ENCODE data around the gene NECAB2.
A peak's percentile ranks its signal among the peaks of the same experiment; 100 is the strongest.

Gene NECAB2

DNA sequence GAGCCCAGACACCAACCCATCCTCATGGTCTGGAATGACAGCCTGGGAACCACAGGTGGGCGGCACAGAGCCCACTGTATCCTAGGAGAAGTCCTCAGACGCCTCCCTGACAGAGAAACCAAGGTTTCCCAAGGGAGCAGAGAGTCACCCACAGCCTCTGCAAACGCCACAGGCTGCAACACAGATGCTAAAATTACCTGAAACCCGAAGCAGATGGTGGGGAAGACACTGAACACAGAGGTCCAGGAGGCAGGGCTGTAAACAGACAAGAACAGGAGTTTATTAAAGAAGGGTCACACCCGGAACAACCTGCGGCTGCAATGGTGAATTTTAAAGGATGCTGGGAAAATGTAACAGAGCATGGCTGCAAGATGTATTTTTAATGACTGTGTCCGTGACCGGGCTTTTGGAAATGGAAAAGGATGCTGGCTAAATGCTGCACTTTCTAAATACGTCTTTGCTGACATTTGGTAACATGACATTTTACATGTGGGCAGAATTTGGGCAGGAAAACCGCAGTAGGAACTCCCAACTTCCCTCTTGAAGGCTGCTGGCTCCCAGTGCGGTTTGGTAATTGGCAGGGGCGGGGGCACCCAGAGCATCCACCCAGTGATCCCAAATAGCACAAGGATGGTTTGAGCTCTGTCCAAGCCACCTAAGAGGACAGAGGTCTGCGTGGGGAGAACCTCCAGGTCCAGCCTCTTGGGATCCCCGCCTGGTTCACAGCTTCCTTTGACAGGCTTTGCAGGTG, 61.4 kb downstream of the NECAB2 start:
- Histone ChIP-seq H4K8ac (ENCODE audit: low read depth, low read length) (no peak overlapping the region), H2AFZ (ENCODE audit: insufficient read depth, low read length, poor library complexity) (no peak overlapping the region), H3K36me3 (ENCODE audit: control insufficient read depth in 1 of 2, insufficient read depth in 2 of 2, low read length in 2 of 2) (no peaks in the 10 kb centered on the region), H4K12ac (ENCODE audit: low read depth, low read length) (no peak overlapping the region), H2BK120ac (ENCODE audit: insufficient read depth, low read length, poor library complexity) (no peak overlapping the region), H3K79me1 (ENCODE audit: low read length) (no peaks in the 10 kb centered on the region), H3K23ac (ENCODE audit: low read length) (no peak overlapping the region), H3K14ac (ENCODE audit: low read length) (no peak overlapping the region), H3K18ac (ENCODE audit: low read length) (no peak overlapping the region), H3K79me2 (ENCODE audit: control insufficient read depth, insufficient read depth, low read length, poor library complexity) (no peaks in the 10 kb centered on the region), H3K4me3 (ENCODE audit: low read depth, low read length) (no peak overlapping the region), H2BK12ac (ENCODE audit: low read length) (no peak overlapping the region), H3K4me2 (ENCODE audit: low read length) (no peak overlapping the region), H3K9ac (ENCODE audit: low read length) (no peak overlapping the region), H2BK5ac (ENCODE audit: low read depth, low read length, poor library complexity) (no peak overlapping the region), H3K27me3 (ENCODE audit: insufficient read depth, low read length) (no peaks in the 10 kb centered on the region), H2AK5ac (ENCODE audit: low read length) (no peak overlapping the region), H3K4me1 (ENCODE audit: control insufficient read depth in 1 of 2, insufficient read depth in 2 of 2, low read length in 2 of 2) (peaks cover 0 to 3% of the 10 kb centered on the region in 2 experiments), H3K9me3 (ENCODE audit: insufficient read depth, low read depth, low read length) (peaks cover 3% of the 10 kb centered on the region), H4K91ac (ENCODE audit: low read depth, low read length) (no peak overlapping the region), H3K4ac (ENCODE audit: low read depth, low read length) (no peak overlapping the region), H3K27ac (ENCODE audit: low read depth, low read length) (no peak overlapping the region)
- DNase-seq = no peak
- WGBS (ENCODE audit: extremely low coverage, insufficient coverage, insufficient read length) = no CpG with 5 or more reads among the region's 14 CpGs

DNA sequence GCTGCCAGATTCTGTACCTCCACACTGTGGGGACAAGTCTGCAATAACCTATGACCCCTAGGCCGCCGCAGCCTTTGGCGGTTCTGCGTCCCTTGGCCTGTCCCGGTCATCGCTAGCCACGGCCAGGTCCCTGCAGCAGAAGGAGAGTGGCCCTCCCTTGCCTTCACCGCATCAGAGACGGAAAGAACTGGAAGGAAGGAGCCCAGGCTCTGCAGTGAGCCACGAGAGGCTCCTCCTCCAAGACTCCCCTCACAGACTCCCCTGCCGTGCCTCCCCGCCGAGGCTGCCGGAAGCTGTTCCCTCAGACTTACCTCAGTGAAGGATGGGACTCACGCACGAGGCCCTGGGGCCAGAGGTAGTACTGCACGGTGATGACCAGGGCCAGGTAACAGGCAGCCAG, 63.5 kb downstream of the NECAB2 start:
- H3K18ac ChIP-seq (ENCODE audit: low read length) = no peak overlapping the region
- H3K4ac ChIP-seq (ENCODE audit: low read depth, low read length) = no peak overlapping the region

DNA sequence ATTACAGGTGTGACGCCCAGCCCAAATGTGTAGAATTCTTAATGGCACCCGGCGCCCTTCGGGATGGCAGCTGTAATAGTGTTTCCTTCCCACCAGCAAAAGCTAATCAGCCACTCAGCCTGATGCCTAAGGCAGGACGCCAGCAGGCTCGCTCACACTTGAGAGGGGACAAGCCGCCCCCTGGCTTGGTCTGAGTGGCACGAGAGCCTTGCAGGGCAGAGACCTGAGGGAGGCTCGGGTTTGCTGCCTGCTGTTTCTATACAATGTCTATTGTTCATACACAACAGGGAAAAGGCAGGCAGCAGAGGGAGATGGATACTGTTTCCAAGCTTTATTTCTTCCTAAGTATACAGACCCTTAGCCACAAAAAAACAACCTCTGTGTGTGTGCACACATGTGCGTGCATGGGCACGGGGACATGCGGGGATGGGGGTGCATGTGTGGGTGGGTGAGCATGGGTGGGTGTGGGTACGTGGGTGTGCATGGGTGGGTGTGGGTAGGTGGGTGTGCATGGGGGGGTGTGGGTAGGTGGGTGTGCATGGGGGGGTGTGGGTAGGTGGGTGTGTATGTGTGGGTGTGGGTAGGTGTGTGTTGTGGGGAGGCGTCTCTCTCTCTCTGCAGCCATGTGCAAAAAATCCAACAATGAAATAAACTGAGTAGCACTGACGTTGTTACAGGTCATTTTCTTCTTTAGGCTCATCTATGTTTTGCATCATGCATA, 64.6 kb downstream of the NECAB2 start:
- no peak overlapping the region for H3K23ac ChIP-seq (ENCODE audit: low read length)
- peaks cover 7% of the 10 kb centered on the region for H3K9me3 ChIP-seq (ENCODE audit: insufficient read depth, low read depth, low read length)
- no peak overlapping the region for H3K4me3 ChIP-seq (ENCODE audit: low read depth, low read length)
- H3K9ac ChIP-seq (ENCODE audit: low read length) = no peak overlapping the region
- no peak for DNase-seq
- no peaks in the 10 kb centered on the region for H3K79me1 ChIP-seq (ENCODE audit: low read length)
- no peak overlapping the region for H3K4me2 ChIP-seq (ENCODE audit: low read length)
- H4K12ac ChIP-seq (ENCODE audit: low read depth, low read length) = no peak overlapping the region
- no peak overlapping the region for H3K27ac ChIP-seq (ENCODE audit: low read depth, low read length)
- H3K79me2 ChIP-seq (ENCODE audit: control insufficient read depth, insufficient read depth, low read length, poor library complexity) = no peaks in the 10 kb centered on the region
- no peak overlapping the region for H3K14ac ChIP-seq (ENCODE audit: low read length)
- no peaks in the 10 kb centered on the region for H3K27me3 ChIP-seq (ENCODE audit: insufficient read depth, low read length)
- no peak overlapping the region for H3K18ac ChIP-seq (ENCODE audit: low read length)
- no CpG with 5 or more reads among the region's 15 CpGs for WGBS (ENCODE audit: extremely low coverage, insufficient coverage, insufficient read length)
- no peak overlapping the region for H4K91ac ChIP-seq (ENCODE audit: low read depth, low read length)
- H2BK120ac ChIP-seq (ENCODE audit: insufficient read depth, low read length, poor library complexity) = no peak overlapping the region
- H3K36me3 ChIP-seq (ENCODE audit: control insufficient read depth in 1 of 2, insufficient read depth in 2 of 2, low read length in 2 of 2) = no peaks in the 10 kb centered on the region
- H2BK5ac ChIP-seq (ENCODE audit: low read depth, low read length, poor library complexity) = no peak overlapping the region
- H2AFZ ChIP-seq (ENCODE audit: insufficient read depth, low read length, poor library complexity) = no peak overlapping the region
- H2BK12ac ChIP-seq (ENCODE audit: low read length) = no peak overlapping the region
- H2AK5ac ChIP-seq (ENCODE audit: low read length) = no peak overlapping the region
- H3K4me1 ChIP-seq (ENCODE audit: control insufficient read depth in 1 of 2, insufficient read depth in 2 of 2, low read length in 2 of 2) = no peaks in the 10 kb centered on the region
- no peak overlapping the region for H4K8ac ChIP-seq (ENCODE audit: low read depth, low read length)
- no peak overlapping the region for H3K4ac ChIP-seq (ENCODE audit: low read depth, low read length)

More for the DNA sequence above, 63.5 kb downstream of the NECAB2 start:
- Histone ChIP-seq H3K9ac (ENCODE audit: low read length) (no peak overlapping the region), H3K79me2 (ENCODE audit: control insufficient read depth, insufficient read depth, low read length, poor library complexity) (no peaks in the 10 kb centered on the region), H2BK120ac (ENCODE audit: insufficient read depth, low read length, poor library complexity) (no peak overlapping the region), H3K4me1 (ENCODE audit: control insufficient read depth in 1 of 2, insufficient read depth in 2 of 2, low read length in 2 of 2) (peaks cover 0 to under 1% of the 10 kb centered on the region in 2 experiments), H2BK12ac (ENCODE audit: low read length) (no peak overlapping the region), H3K27ac (ENCODE audit: low read depth, low read length) (no peak overlapping the region), H3K4me3 (ENCODE audit: low read depth, low read length) (no peak overlapping the region), H4K91ac (ENCODE audit: low read depth, low read length) (no peak overlapping the region), H2AK5ac (ENCODE audit: low read length) (no peak overlapping the region), H3K27me3 (ENCODE audit: insufficient read depth, low read length) (no peaks in the 10 kb centered on the region), H3K36me3 (ENCODE audit: control insufficient read depth in 1 of 2, insufficient read depth in 2 of 2, low read length in 2 of 2) (no peaks in the 10 kb centered on the region), H3K79me1 (ENCODE audit: low read length) (no peaks in the 10 kb centered on the region), H3K9me3 (ENCODE audit: insufficient read depth, low read depth, low read length) (peaks cover 6% of the 10 kb centered on the region), H4K12ac (ENCODE audit: low read depth, low read length) (no peak overlapping the region), H3K23ac (ENCODE audit: low read length) (peak overlapping the region; percentile 8), H3K14ac (ENCODE audit: low read length) (no peak overlapping the region), H2BK5ac (ENCODE audit: low read depth, low read length, poor library complexity) (no peak overlapping the region), H3K4me2 (ENCODE audit: low read length) (no peak overlapping the region), H4K8ac (ENCODE audit: low read depth, low read length) (no peak overlapping the region), H2AFZ (ENCODE audit: insufficient read depth, low read length, poor library complexity) (no peak overlapping the region)
- no CpG with 5 or more reads among the region's 17 CpGs for WGBS (ENCODE audit: extremely low coverage, insufficient coverage, insufficient read length)
- DNase-seq = no peak

DNA sequence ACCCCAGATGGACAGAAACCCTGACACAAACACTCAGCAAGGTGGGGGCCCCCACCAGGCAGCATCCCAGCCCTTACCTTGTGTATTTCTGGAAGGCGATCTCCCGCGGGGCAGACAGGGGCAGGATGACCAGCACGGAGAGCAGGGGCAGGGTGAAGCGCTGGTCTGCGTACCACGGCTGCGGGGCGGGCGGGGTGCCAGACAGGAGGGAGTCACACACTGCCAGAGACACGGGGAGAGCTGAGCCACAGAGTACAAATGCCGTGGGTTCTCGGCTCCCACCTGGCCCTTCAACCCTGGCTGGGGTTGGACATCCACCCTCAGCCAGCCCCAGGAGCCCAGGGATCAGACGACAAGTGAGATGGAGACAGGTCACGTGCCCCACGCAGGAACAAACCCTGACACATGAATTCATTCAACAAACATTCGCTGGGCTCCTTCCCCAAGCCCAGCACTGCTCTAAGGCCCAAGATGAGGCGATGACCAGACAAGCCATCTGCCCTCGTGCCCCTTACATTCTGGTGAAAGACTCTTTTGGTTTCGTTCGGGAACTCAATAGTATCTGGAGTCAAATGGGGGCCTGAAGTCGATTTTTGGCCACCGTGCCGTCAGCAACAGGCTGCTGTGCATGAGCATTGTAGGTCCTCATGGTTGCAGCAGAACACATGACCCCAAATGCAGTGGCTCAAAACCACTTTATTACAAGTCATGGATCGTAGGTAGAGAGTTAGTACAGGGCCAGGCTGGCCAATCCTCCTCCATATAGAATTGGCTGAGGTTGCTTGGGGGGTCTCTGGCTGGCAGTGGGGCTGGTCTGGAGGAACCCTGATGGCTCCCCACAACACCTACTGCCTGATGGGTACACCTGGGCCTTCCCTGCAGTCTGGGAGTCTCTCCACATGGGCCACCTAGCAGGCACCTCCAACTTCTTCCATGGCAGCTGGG, 65.5 kb downstream of the NECAB2 start:
- no CpG with 5 or more reads among the region's 25 CpGs for WGBS (ENCODE audit: extremely low coverage, insufficient coverage, insufficient read length)
- H3K4me2 ChIP-seq (ENCODE audit: low read length) = no peak overlapping the region
- no peak overlapping the region for H4K12ac ChIP-seq (ENCODE audit: low read depth, low read length)
- DNase-seq = no peak
- H2AK5ac ChIP-seq (ENCODE audit: low read length) = no peak overlapping the region
- H3K79me2 ChIP-seq (ENCODE audit: control insufficient read depth, insufficient read depth, low read length, poor library complexity) = no peaks in the 10 kb centered on the region
- no peak overlapping the region for H2BK5ac ChIP-seq (ENCODE audit: low read depth, low read length, poor library complexity)
- H4K8ac ChIP-seq (ENCODE audit: low read depth, low read length) = no peak overlapping the region
- H3K27ac ChIP-seq (ENCODE audit: low read depth, low read length) = no peak overlapping the region
- no peak overlapping the region for H3K18ac ChIP-seq (ENCODE audit: low read length)
- H3K4ac ChIP-seq (ENCODE audit: low read depth, low read length) = no peak overlapping the region
- H3K79me1 ChIP-seq (ENCODE audit: low read length) = no peaks in the 10 kb centered on the region
- no peak overlapping the region for H2AFZ ChIP-seq (ENCODE audit: insufficient read depth, low read length, poor library complexity)
- H3K36me3 ChIP-seq (ENCODE audit: control insufficient read depth in 1 of 2, insufficient read depth in 2 of 2, low read length in 2 of 2) = no peaks in the 10 kb centered on the region
- no peaks in the 10 kb centered on the region for H3K4me1 ChIP-seq (ENCODE audit: control insufficient read depth in 1 of 2, insufficient read depth in 2 of 2, low read length in 2 of 2)
- no peak overlapping the region for H4K91ac ChIP-seq (ENCODE audit: low read depth, low read length)
- no peaks in the 10 kb centered on the region for H3K27me3 ChIP-seq (ENCODE audit: insufficient read depth, low read length)
- no peak overlapping the region for H3K14ac ChIP-seq (ENCODE audit: low read length)
- no peak overlapping the region for H2BK120ac ChIP-seq (ENCODE audit: insufficient read depth, low read length, poor library complexity)
- peaks cover 7% of the 10 kb centered on the region for H3K9me3 ChIP-seq (ENCODE audit: insufficient read depth, low read depth, low read length)
- H3K4me3 ChIP-seq (ENCODE audit: low read depth, low read length) = no peak overlapping the region
- no peak overlapping the region for H3K9ac ChIP-seq (ENCODE audit: low read length)
- no peak overlapping the region for H3K23ac ChIP-seq (ENCODE audit: low read length)
- H2BK12ac ChIP-seq (ENCODE audit: low read length) = no peak overlapping the region

All from trophoblast cell (in vitro differentiated cells and primary cell).